ENCODE data around the gene SLC19A2.

The SLC19A2 gene

DNA sequence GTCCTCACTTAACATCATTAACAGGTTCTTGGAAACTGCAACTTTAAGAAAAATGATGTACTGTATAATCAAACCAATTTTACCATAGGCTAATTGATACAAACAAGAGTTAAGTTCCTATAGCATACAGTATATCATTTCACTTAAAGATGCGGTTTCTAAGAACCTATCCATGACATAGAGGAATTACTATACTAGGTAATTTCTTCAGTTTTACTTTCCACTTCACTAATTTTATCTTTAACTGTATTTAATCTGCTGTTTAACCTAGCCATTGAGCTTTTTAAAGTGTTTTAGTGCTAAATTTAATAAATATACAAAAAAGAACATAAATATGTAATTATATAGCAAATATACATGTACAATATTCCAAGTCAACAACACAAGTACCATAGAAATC lies 28.3 kb downstream of the SLC19A2 start:
- Histone ChIP-seq H2BK12ac (ENCODE audit: low read length) (no peak overlapping the region), H4K8ac (ENCODE audit: low read depth, low read length) (no peak overlapping the region), H4K12ac (ENCODE audit: low read depth, low read length) (no peak overlapping the region), H3K18ac (ENCODE audit: low read length) (no peak overlapping the region), H3K27ac (ENCODE audit: low read depth, low read length) (no peak overlapping the region), H2AK5ac (ENCODE audit: low read length) (no peak overlapping the region), H3K14ac (ENCODE audit: low read length) (no peak overlapping the region), H3K79me2 (ENCODE audit: control insufficient read depth, insufficient read depth, low read length, poor library complexity) (no peaks in the 10 kb centered on the region), H3K9ac (ENCODE audit: low read length) (no peak overlapping the region), H4K91ac (ENCODE audit: low read depth, low read length) (no peak overlapping the region), H3K79me1 (ENCODE audit: low read length) (no peaks in the 10 kb centered on the region), H3K23ac (ENCODE audit: low read length) (no peak overlapping the region), H3K4ac (ENCODE audit: low read depth, low read length) (no peak overlapping the region), H2AFZ (ENCODE audit: insufficient read depth, low read length, poor library complexity) (no peak overlapping the region), H3K4me3 (ENCODE audit: low read depth, low read length) (no peak overlapping the region), H3K4me2 (ENCODE audit: low read length) (no peak overlapping the region), H2BK5ac (ENCODE audit: low read depth, low read length, poor library complexity) (no peak overlapping the region), H3K4me1 (ENCODE audit: control insufficient read depth in 1 of 2, insufficient read depth in 2 of 2, low read length in 2 of 2) (no peaks in the 10 kb centered on the region), H3K9me3 (ENCODE audit: insufficient read depth, low read depth, low read length) (peaks cover 2% of the 10 kb centered on the region), H2BK120ac (ENCODE audit: insufficient read depth, low read length, poor library complexity) (no peak overlapping the region), H3K27me3 (ENCODE audit: insufficient read depth, low read length) (no peaks in the 10 kb centered on the region), H3K36me3 (ENCODE audit: control insufficient read depth in 1 of 2, insufficient read depth in 2 of 2, low read length in 2 of 2) (no peaks in the 10 kb centered on the region)
- no peak for DNase-seq
- no CpG with 5 or more reads among the region's 1 CpG for WGBS (ENCODE audit: extremely low coverage, insufficient coverage, insufficient read length)

DNA sequence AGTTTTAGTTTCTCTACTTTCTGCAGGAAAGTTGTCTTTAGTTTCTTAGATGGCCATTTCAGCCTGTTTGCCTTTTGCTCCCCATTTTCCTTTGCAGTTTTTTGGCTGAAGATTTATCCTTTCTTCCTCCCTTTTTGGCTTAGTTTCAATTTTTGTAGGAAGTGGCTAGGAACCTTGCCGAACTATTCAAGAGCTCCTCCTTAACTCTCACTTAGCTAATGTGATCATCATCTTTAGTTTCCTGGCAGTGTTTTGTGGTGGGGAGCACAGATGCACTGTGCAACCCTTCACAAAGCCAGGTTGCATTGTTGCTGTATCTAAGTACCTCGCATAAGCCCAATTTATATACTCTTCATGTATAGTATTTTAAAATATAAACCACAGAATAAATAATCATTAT lies 29.7 kb downstream of the SLC19A2 start:
- H3K79me2 ChIP-seq (ENCODE audit: control insufficient read depth, insufficient read depth, low read length, poor library complexity): no peaks in the 10 kb centered on the region

DNA sequence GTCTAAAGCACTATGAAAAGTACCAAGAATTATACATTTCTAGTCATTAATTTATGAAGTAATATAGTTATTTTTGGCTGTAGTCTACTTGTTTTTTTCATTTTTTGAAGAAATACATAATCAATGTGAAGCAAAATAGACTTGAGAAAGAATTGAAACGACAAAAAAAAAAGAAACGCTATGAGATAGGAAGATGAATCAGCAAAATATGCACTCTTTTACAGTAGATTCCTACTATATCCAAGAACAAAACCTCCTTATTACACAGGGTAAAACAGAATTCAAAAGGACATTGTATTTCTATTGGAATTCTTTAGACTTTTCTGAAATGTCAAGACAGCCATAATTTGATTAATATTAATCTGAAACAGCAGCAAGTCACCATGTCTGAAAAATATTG lies 32.8 kb downstream of the SLC19A2 start:
- H3K27me3 ChIP-seq (ENCODE audit: insufficient read depth, low read length): no peaks in the 10 kb centered on the region
- no peak overlapping the region for H4K91ac ChIP-seq (ENCODE audit: low read depth, low read length)
- no peaks in the 10 kb centered on the region for H3K79me2 ChIP-seq (ENCODE audit: control insufficient read depth, insufficient read depth, low read length, poor library complexity)
- no peak overlapping the region for H3K27ac ChIP-seq (ENCODE audit: low read depth, low read length)
- no peak overlapping the region for H3K23ac ChIP-seq (ENCODE audit: low read length)
- H2BK5ac ChIP-seq (ENCODE audit: low read depth, low read length, poor library complexity): no peak overlapping the region
- H4K8ac ChIP-seq (ENCODE audit: low read depth, low read length): no peak overlapping the region
- no peak for DNase-seq
- no peak overlapping the region for H3K14ac ChIP-seq (ENCODE audit: low read length)
- no peaks in the 10 kb centered on the region for H3K79me1 ChIP-seq (ENCODE audit: low read length)
- no peak overlapping the region for H2BK120ac ChIP-seq (ENCODE audit: insufficient read depth, low read length, poor library complexity)
- no peak overlapping the region for H4K12ac ChIP-seq (ENCODE audit: low read depth, low read length)
- H3K36me3 ChIP-seq (ENCODE audit: control insufficient read depth in 1 of 2, insufficient read depth in 2 of 2, low read length in 2 of 2): no peaks in the 10 kb centered on the region
- no peak overlapping the region for H3K18ac ChIP-seq (ENCODE audit: low read length)
- no peaks in the 10 kb centered on the region for H3K4me1 ChIP-seq (ENCODE audit: control insufficient read depth in 1 of 2, insufficient read depth in 2 of 2, low read length in 2 of 2)
- no peak overlapping the region for H3K9ac ChIP-seq (ENCODE audit: low read length)
- no peak overlapping the region for H3K4me3 ChIP-seq (ENCODE audit: low read depth, low read length)
- no peak overlapping the region for H2AFZ ChIP-seq (ENCODE audit: insufficient read depth, low read length, poor library complexity)
- H3K4me2 ChIP-seq (ENCODE audit: low read length): no peak overlapping the region
- no CpG with 5 or more reads among the region's 2 CpGs for WGBS (ENCODE audit: extremely low coverage, insufficient coverage, insufficient read length)
- no peak overlapping the region for H2BK12ac ChIP-seq (ENCODE audit: low read length)
- no peak overlapping the region for H3K4ac ChIP-seq (ENCODE audit: low read depth, low read length)
- no peak overlapping the region for H2AK5ac ChIP-seq (ENCODE audit: low read length)
- H3K9me3 ChIP-seq (ENCODE audit: insufficient read depth, low read depth, low read length): no peaks in the 10 kb centered on the region

More for the DNA sequence above, 29.7 kb downstream of the SLC19A2 start:
- no peak overlapping the region for H3K9ac ChIP-seq (ENCODE audit: low read length)
- H3K4me2 ChIP-seq (ENCODE audit: low read length): no peak overlapping the region
- no peaks in the 10 kb centered on the region for H3K4me1 ChIP-seq (ENCODE audit: control insufficient read depth in 1 of 2, insufficient read depth in 2 of 2, low read length in 2 of 2)
- H3K27me3 ChIP-seq (ENCODE audit: insufficient read depth, low read length): no peaks in the 10 kb centered on the region
- H2BK5ac ChIP-seq (ENCODE audit: low read depth, low read length, poor library complexity): no peak overlapping the region
- H3K36me3 ChIP-seq (ENCODE audit: control insufficient read depth in 1 of 2, insufficient read depth in 2 of 2, low read length in 2 of 2): no peaks in the 10 kb centered on the region
- H2BK120ac ChIP-seq (ENCODE audit: insufficient read depth, low read length, poor library complexity): no peak overlapping the region
- H3K9me3 ChIP-seq (ENCODE audit: insufficient read depth, low read depth, low read length): peaks cover 2% of the 10 kb centered on the region
- H3K79me1 ChIP-seq (ENCODE audit: low read length): no peaks in the 10 kb centered on the region
- no peak for DNase-seq
- no peak overlapping the region for H2BK12ac ChIP-seq (ENCODE audit: low read length)
- no peak overlapping the region for H4K91ac ChIP-seq (ENCODE audit: low read depth, low read length)
- no peak overlapping the region for H2AFZ ChIP-seq (ENCODE audit: insufficient read depth, low read length, poor library complexity)
- H3K14ac ChIP-seq (ENCODE audit: low read length): no peak overlapping the region
- no peak overlapping the region for H3K27ac ChIP-seq (ENCODE audit: low read depth, low read length)
- H3K18ac ChIP-seq (ENCODE audit: low read length): no peak overlapping the region
- no peak overlapping the region for H2AK5ac ChIP-seq (ENCODE audit: low read length)
- no peak overlapping the region for H4K12ac ChIP-seq (ENCODE audit: low read depth, low read length)
- H4K8ac ChIP-seq (ENCODE audit: low read depth, low read length): no peak overlapping the region
- no peak overlapping the region for H3K23ac ChIP-seq (ENCODE audit: low read length)
- H3K4ac ChIP-seq (ENCODE audit: low read depth, low read length): no peak overlapping the region
- no peak overlapping the region for H3K4me3 ChIP-seq (ENCODE audit: low read depth, low read length)
- WGBS (ENCODE audit: extremely low coverage, insufficient coverage, insufficient read length): no CpG with 5 or more reads among the region's 2 CpGs

DNA sequence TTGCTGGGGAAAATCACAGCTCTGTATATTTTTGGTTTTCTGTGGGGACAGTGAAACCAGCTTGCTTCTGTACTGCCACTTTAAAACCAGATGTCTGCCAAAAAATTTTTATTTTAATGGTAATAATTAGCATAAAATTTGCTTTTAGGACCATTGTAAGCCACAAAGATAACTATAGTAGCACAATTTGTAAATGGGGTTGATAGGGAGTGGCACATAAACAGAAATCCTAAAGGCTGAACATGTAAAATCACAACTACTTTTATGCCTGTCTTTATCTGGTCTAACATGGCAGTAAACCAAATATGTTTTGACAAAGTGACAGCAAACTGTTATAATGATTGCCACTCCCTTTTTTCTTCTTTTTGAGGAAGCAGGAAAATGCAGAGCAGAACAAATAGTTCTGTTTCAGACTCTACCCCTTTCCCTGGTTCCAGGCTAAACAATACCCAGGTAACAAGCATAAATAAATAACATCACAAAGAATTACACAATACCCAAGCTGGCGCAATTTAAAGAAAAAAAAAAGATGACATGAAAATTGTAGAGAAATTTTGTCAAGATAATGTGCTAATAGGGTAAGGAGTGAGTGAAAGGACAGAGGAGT lies 34.4 kb downstream of the SLC19A2 start:
- peak in 1 of 2 donors; percentile 66 for DNase-seq
- Histone ChIP-seq H3K27me3 (ENCODE audit: insufficient read depth, low read length) (no peaks in the 10 kb centered on the region), H3K4me1 (ENCODE audit: control insufficient read depth in 1 of 2, insufficient read depth in 2 of 2, low read length in 2 of 2) (no peaks in the 10 kb centered on the region), H3K9me3 (ENCODE audit: insufficient read depth, low read depth, low read length) (no peaks in the 10 kb centered on the region), H3K4me2 (ENCODE audit: low read length) (no peak overlapping the region), H3K9ac (ENCODE audit: low read length) (no peak overlapping the region), H3K14ac (ENCODE audit: low read length) (no peak overlapping the region), H2BK5ac (ENCODE audit: low read depth, low read length, poor library complexity) (no peak overlapping the region), H3K79me2 (ENCODE audit: control insufficient read depth, insufficient read depth, low read length, poor library complexity) (no peaks in the 10 kb centered on the region), H2AK5ac (ENCODE audit: low read length) (no peak overlapping the region), H3K18ac (ENCODE audit: low read length) (no peak overlapping the region), H4K91ac (ENCODE audit: low read depth, low read length) (no peak overlapping the region), H4K8ac (ENCODE audit: low read depth, low read length) (no peak overlapping the region), H2BK120ac (ENCODE audit: insufficient read depth, low read length, poor library complexity) (no peak overlapping the region), H3K36me3 (ENCODE audit: control insufficient read depth in 1 of 2, insufficient read depth in 2 of 2, low read length in 2 of 2) (no peaks in the 10 kb centered on the region), H3K4me3 (ENCODE audit: low read depth, low read length) (no peak overlapping the region), H3K23ac (ENCODE audit: low read length) (no peak overlapping the region), H2AFZ (ENCODE audit: insufficient read depth, low read length, poor library complexity) (no peak overlapping the region), H3K79me1 (ENCODE audit: low read length) (no peaks in the 10 kb centered on the region), H4K12ac (ENCODE audit: low read depth, low read length) (no peak overlapping the region), H3K4ac (ENCODE audit: low read depth, low read length) (no peak overlapping the region), H2BK12ac (ENCODE audit: low read length) (no peak overlapping the region), H3K27ac (ENCODE audit: low read depth, low read length) (no peak overlapping the region)
- WGBS (ENCODE audit: extremely low coverage, insufficient coverage, insufficient read length): no CpG with 5 or more reads among the region's 1 CpG

Measured in trophoblast cell (in vitro differentiated cells and primary cell).